Measurements from ENCODE around the gene ANKRD44.

ANKRD44 gene

DNA sequence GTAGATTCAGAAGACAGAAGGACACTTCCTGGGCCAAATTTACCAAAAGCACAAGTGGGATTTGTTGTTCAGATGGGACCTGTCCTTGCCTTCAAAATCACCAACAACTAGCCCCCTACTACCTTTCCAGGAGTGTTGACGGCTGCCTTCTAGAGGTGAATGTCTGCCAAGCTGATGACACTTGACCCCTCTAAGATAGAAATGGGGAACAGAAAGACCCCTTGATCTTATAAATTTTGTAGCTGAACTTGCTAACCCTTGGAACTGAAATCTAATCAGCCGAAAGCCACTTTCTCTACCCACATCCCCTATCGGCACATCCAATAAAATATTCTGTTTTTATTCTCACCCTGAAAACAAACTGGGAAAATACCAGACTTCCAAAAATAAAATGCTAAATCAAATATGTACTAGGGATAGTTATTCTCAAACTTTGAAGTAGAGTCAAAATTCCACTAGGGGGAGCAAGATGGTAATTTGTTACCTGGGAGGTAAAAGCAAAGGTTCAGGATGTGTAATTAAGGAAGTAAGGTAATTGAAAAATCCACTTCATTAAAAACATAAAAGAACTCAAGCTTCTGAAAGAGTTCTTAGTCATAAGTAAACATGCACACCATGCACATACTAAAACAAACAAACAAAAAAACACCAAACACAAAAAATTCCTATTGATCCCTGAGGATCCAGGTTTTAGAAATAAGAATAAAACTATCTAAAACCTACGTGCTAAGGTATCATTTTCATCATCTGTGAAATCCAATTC is 119.2 kb downstream of the ANKRD44 start:
- no peaks in the 10 kb centered on the region for H4K20me1 ChIP-seq (ENCODE audit: insufficient read depth, low read length)
- H3K9ac ChIP-seq (ENCODE audit: low read length): no peak overlapping the region
- H3K27ac ChIP-seq (ENCODE audit: low read depth, low read length, poor library complexity, severe bottlenecking): no peak overlapping the region
- H3K27me3 ChIP-seq (ENCODE audit: insufficient read depth, low read length): no peaks in the 10 kb centered on the region
- no peaks in the 10 kb centered on the region for H3K9me2 ChIP-seq (ENCODE audit: low read depth, low read length)
- peaks cover 10% of the 10 kb centered on the region; the same call in 1 of the 2 replicates for H3K79me2 ChIP-seq (ENCODE audit: insufficient read depth, low read length)
- H3F3A ChIP-seq (ENCODE audit: insufficient read depth, low read length): no peaks in the 10 kb centered on the region
- TF ChIP-seq, protein P1, sequence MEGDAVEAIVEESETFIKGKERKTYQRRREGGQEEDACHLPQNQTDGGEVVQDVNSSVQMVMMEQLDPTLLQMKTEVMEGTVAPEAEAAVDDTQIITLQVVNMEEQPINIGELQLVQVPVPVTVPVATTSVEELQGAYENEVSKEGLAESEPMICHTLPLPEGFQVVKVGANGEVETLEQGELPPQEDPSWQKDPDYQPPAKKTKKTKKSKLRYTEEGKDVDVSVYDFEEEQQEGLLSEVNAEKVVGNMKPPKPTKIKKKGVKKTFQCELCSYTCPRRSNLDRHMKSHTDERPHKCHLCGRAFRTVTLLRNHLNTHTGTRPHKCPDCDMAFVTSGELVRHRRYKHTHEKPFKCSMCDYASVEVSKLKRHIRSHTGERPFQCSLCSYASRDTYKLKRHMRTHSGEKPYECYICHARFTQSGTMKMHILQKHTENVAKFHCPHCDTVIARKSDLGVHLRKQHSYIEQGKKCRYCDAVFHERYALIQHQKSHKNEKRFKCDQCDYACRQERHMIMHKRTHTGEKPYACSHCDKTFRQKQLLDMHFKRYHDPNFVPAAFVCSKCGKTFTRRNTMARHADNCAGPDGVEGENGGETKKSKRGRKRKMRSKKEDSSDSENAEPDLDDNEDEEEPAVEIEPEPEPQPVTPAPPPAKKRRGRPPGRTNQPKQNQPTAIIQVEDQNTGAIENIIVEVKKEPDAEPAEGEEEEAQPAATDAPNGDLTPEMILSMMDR (IDR thresholded peaks at IDR 0.05; ENCODE audit: low read length): peak; percentile 78
- TF ChIP-seq EZH2 (IDR thresholded peaks at IDR 0.05; ENCODE audit: borderline replicate concordance, low read length): no peak
- peaks cover 19% of the 10 kb centered on the region for H3K4me1 ChIP-seq (ENCODE audit: insufficient read depth, low read length, severe bottlenecking)
- no peak overlapping the region for H2AFZ ChIP-seq (ENCODE audit: low read length)
- no peak overlapping the region for H3K4me2 ChIP-seq (ENCODE audit: low read length)
- H3K36me3 ChIP-seq (ENCODE audit: insufficient read depth, low read length): peaks cover 5% of the 10 kb centered on the region; the same call in 1 of the 2 replicates
- H3K9me3 ChIP-seq (ENCODE audit: low read length): no peaks in the 10 kb centered on the region
- no peak overlapping the region for H3K4me3 ChIP-seq (ENCODE audit: low read depth, low read length, poor library complexity, severe bottlenecking)

DNA sequence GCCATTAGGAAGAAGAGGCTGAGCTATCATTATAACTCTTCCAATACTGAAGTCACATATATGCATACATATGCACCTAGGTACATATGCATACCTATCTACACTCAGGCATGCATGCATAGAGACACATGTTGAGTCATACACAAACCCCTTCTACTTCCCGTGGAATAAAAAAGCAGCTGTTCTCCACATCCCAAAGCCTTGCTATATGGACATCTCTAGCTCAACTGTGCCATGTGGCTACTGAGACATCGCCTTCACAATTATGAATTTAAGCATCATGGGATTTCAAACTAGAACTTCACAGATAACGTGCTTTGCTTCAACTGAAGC is 120.5 kb downstream of the ANKRD44 start:
- Histone ChIP-seq H3K9me2 (ENCODE audit: low read depth, low read length) (no peaks in the 10 kb centered on the region), H3K36me3 (ENCODE audit: insufficient read depth, low read length) (peaks cover 17% of the 10 kb centered on the region; the same call in 1 of the 2 replicates), H3K27ac (ENCODE audit: low read depth, low read length, poor library complexity, severe bottlenecking) (no peak overlapping the region), H3F3A (ENCODE audit: insufficient read depth, low read length) (no peaks in the 10 kb centered on the region), H3K79me2 (ENCODE audit: insufficient read depth, low read length) (peaks cover 10% of the 10 kb centered on the region; the same call in 1 of the 2 replicates), H3K4me2 (ENCODE audit: low read length) (no peak overlapping the region), H3K27me3 (ENCODE audit: insufficient read depth, low read length) (no peaks in the 10 kb centered on the region), H3K4me3 (ENCODE audit: low read depth, low read length, poor library complexity, severe bottlenecking) (no peak overlapping the region), H3K9ac (ENCODE audit: low read length) (no peak overlapping the region), H4K20me1 (ENCODE audit: insufficient read depth, low read length) (no peaks in the 10 kb centered on the region), H3K4me1 (ENCODE audit: insufficient read depth, low read length, severe bottlenecking) (peaks cover 17% of the 10 kb centered on the region), H3K9me3 (ENCODE audit: low read length) (no peaks in the 10 kb centered on the region), H2AFZ (ENCODE audit: low read length) (no peak overlapping the region)
- TF ChIP-seq, protein P1 (IDR thresholded peaks at IDR 0.05; ENCODE audit: low read length): no peak
- no peak for TF ChIP-seq EZH2 (IDR thresholded peaks at IDR 0.05; ENCODE audit: borderline replicate concordance, low read length)

DNA sequence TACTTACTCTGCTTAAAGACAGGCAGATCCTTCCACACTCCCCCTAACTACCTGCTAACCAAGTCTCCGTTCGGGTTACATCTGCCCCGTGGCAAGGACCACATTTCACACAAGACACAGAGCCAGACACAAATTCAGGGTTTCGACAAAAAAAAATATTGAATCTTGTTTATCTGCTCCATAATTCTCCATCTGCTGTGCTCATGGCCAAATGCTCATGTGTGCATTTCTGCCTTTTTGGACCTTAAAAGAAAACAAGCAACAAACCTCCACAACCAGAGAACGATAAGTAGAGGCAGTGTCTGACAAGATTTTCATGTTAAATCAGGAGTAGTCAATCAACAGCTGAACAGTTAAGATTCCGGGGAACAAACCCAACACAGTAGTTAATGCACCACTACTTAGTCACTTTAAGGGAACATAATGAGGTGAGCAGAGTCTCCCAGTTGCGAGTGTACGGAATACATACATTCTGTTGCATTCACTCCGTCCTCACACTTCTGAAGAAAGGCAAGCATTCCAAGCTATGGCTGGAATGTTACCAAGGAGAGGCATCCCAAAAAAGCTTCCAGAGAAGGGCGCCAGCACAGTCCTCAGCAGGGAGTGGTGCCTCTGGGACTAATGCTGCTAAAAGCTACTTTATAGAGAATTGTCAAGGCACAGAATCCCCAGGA is 121.0 kb downstream of the ANKRD44 start:
- TF ChIP-seq EZH2 (IDR thresholded peaks at IDR 0.05; ENCODE audit: borderline replicate concordance, low read length): no peak
- TF ChIP-seq, protein P1 (IDR thresholded peaks at IDR 0.05; ENCODE audit: low read length): no peak
- Histone ChIP-seq H3K4me1 (ENCODE audit: insufficient read depth, low read length, severe bottlenecking) (peaks cover 17% of the 10 kb centered on the region), H2AFZ (ENCODE audit: low read length) (no peak overlapping the region), H3K79me2 (ENCODE audit: insufficient read depth, low read length) (peaks cover 10% of the 10 kb centered on the region; the same call in 1 of the 2 replicates), H3K4me2 (ENCODE audit: low read length) (no peak overlapping the region), H3K4me3 (ENCODE audit: low read depth, low read length, poor library complexity, severe bottlenecking) (no peak overlapping the region), H3K27me3 (ENCODE audit: insufficient read depth, low read length) (no peaks in the 10 kb centered on the region), H3K9me2 (ENCODE audit: low read depth, low read length) (no peaks in the 10 kb centered on the region), H4K20me1 (ENCODE audit: insufficient read depth, low read length) (no peaks in the 10 kb centered on the region), H3F3A (ENCODE audit: insufficient read depth, low read length) (no peaks in the 10 kb centered on the region), H3K9me3 (ENCODE audit: low read length) (no peaks in the 10 kb centered on the region), H3K27ac (ENCODE audit: low read depth, low read length, poor library complexity, severe bottlenecking) (no peak overlapping the region), H3K9ac (ENCODE audit: low read length) (no peak overlapping the region), H3K36me3 (ENCODE audit: insufficient read depth, low read length) (peaks cover 22% of the 10 kb centered on the region; the same call in 1 of the 2 replicates)
